ENCODE results near the gene ENTPD2.
A peak's percentile ranks its signal among the peaks of the same experiment; 100 is the strongest.

ENTPD2 gene

DNA sequence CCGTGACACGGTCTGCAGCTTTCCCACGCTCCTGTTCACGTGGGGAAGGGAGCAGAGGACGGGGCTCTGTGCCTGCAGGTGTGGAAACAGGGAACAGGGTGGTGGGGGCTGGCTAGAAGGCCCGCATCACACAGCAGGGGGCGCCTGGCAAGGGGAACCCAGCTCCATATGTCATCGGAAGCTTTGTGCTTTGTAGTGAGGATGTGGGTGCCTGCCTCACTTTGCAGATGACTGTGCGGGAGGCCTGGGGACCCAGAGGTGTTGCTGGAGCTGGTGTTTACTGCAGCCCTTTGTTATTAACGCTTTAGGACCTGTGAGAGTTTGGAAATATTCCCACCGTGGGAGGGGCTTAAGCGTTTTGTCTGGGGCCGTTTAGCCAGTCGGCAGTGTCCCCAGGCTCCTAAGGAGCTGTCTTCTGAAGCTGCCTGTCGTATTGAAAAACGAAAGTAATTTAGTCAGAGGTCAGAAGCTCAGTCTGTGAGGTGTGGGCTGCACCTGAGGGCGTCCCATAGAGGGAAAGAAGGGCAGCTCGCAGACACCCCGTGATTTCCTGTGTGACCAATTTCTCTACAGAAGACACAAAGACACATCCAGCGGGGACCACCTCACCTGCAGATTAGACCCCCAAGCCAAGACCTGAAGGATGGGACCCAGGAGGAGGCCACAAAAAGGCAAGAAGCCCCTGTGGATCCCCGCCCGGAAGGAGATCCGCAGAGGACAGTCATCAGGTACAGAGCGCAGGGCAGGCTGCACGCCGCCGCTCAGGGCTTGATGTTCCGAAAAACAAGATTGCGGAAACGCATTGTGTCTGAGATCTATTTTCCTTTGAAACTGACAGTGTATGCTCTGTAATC lies 42.0 kb upstream of the ENTPD2 start:
- no peak for DNase-seq
- no peak overlapping the region for H3K27ac ChIP-seq
- TF ChIP-seq, protein P1, sequence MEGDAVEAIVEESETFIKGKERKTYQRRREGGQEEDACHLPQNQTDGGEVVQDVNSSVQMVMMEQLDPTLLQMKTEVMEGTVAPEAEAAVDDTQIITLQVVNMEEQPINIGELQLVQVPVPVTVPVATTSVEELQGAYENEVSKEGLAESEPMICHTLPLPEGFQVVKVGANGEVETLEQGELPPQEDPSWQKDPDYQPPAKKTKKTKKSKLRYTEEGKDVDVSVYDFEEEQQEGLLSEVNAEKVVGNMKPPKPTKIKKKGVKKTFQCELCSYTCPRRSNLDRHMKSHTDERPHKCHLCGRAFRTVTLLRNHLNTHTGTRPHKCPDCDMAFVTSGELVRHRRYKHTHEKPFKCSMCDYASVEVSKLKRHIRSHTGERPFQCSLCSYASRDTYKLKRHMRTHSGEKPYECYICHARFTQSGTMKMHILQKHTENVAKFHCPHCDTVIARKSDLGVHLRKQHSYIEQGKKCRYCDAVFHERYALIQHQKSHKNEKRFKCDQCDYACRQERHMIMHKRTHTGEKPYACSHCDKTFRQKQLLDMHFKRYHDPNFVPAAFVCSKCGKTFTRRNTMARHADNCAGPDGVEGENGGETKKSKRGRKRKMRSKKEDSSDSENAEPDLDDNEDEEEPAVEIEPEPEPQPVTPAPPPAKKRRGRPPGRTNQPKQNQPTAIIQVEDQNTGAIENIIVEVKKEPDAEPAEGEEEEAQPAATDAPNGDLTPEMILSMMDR (IDR thresholded peaks at IDR 0.05; ENCODE audit: low read depth, low read length, missing control alignments) = peak; percentile 32
- H3K27me3 ChIP-seq (replicated peaks) = no peaks in the 10 kb centered on the region
- no peak overlapping the region for H3K4me3 ChIP-seq (ENCODE audit: low read depth, low read length)
- H3K36me3 ChIP-seq (replicated peaks) = peaks cover 36% of the 10 kb centered on the region
- in situ Hi-C loops (cut with HindIII; ENCODE audit: low pct_ligation_motif_present, low sequenced_read_pairs) = no loop called here

DNA sequence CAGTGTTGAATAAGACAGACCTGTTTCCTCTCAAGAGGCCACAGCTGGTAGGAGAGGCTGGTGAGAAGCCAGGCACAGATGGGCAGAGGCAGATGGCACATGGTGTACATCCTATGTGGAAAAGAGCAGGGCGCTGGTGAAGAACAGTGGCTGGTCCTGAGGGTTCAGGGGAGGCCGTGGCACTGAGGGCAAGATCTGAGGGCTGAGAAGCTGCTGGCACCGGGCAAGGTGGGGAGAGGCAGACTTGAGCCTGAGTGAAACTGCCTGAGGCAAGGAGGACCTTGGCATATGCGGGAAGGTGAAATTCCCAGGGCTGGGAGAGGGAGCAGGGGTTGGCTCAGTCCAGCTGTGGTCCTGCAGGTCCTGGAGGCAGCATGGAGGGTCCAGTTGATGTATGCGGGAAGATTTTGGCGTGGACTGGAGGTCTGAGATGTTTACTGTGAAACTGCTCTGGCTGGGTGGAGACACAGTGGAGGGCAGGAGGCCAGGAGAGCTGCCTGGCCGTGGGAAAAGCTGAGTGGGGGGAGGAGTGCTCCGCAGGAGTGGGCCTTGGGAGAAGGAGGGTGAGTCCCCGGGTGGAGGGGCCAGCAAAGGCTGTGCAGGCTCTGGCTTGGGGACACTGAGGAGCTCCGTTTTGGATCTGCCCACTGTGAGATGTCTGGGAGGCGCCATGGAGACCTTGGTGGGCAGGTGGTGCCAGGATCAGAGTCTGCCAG lies 35.5 kb upstream of the ENTPD2 start:
- Histone ChIP-seq H3K27me3 (replicated peaks) (no peaks in the 10 kb centered on the region), H3K4me3 (ENCODE audit: low read depth, low read length) (no peak overlapping the region), H3K27ac (no peak overlapping the region), H3K36me3 (replicated peaks) (peaks cover 5% of the 10 kb centered on the region)
- TF ChIP-seq, protein P1 (IDR thresholded peaks at IDR 0.05; ENCODE audit: low read depth, low read length, missing control alignments) = no peak
- DNase-seq = no peak
- in situ Hi-C loops (cut with HindIII; ENCODE audit: low pct_ligation_motif_present, low sequenced_read_pairs) = no loop called here

DNA sequence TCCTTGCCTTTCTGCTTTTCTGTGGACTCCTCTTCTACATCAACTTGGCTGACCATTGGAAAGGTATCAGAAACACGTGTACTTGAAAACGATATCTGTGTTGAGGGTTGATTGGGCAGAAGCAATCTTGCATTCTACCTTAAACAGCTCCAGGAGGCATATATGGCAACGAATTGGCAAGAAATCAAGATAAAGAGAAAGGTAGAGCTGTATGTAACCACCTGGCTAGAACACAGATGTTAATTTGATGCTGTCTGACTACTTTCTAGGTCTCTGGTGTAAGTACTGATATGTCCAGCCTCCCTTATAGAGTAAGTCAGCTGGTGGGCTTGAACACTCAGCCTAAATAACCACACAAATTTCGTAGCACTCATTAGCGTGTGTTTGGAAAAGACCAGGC lies 34.3 kb upstream of the ENTPD2 start:
- no peak for DNase-seq
- no peak overlapping the region for H3K27ac ChIP-seq
- no peak overlapping the region for H3K4me3 ChIP-seq (ENCODE audit: low read depth, low read length)
- H3K36me3 ChIP-seq (replicated peaks) = peaks cover 5% of the 10 kb centered on the region
- in situ Hi-C loops (cut with HindIII; ENCODE audit: low pct_ligation_motif_present, low sequenced_read_pairs) = no loop called here
- TF ChIP-seq, protein P1 (IDR thresholded peaks at IDR 0.05; ENCODE audit: low read depth, low read length, missing control alignments) = no peak
- H3K27me3 ChIP-seq (replicated peaks) = no peaks in the 10 kb centered on the region

DNA sequence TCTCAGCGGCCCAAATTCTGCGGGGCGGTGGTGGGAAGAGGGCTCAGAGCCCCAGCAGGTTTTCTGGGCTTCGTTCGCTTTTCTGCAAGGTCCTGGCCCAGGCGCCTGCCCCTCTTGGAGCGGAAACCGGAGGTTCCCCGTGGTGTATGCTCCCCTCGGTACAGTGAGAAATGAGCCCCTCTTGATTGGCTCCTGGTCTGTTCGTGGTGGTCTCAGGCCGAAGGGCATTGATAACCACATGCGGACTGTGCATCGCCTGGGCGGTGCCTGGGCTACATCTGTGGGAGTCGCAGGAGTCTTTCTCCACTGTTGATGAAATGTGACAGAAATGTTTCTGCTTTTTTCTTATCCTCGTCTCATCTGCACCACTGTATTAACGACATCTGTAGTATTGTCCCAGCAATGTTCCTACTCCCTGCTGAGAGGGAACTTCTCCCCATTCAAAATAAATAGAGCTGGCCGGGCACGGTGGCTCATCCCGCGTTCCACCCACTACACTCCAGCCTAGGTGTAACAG lies 33.6 kb upstream of the ENTPD2 start:
- DNase-seq = no peak
- H3K27me3 ChIP-seq (replicated peaks) = no peaks in the 10 kb centered on the region
- in situ Hi-C loops (cut with HindIII; ENCODE audit: low pct_ligation_motif_present, low sequenced_read_pairs) = no loop called here
- peak overlapping the region; percentile 81 for H3K27ac ChIP-seq
- H3K36me3 ChIP-seq (replicated peaks) = peaks cover 3% of the 10 kb centered on the region
- TF ChIP-seq, protein P1 (IDR thresholded peaks at IDR 0.05; ENCODE audit: low read depth, low read length, missing control alignments) = no peak
- peak overlapping the region; percentile 73 for H3K4me3 ChIP-seq (ENCODE audit: low read depth, low read length)

DNA sequence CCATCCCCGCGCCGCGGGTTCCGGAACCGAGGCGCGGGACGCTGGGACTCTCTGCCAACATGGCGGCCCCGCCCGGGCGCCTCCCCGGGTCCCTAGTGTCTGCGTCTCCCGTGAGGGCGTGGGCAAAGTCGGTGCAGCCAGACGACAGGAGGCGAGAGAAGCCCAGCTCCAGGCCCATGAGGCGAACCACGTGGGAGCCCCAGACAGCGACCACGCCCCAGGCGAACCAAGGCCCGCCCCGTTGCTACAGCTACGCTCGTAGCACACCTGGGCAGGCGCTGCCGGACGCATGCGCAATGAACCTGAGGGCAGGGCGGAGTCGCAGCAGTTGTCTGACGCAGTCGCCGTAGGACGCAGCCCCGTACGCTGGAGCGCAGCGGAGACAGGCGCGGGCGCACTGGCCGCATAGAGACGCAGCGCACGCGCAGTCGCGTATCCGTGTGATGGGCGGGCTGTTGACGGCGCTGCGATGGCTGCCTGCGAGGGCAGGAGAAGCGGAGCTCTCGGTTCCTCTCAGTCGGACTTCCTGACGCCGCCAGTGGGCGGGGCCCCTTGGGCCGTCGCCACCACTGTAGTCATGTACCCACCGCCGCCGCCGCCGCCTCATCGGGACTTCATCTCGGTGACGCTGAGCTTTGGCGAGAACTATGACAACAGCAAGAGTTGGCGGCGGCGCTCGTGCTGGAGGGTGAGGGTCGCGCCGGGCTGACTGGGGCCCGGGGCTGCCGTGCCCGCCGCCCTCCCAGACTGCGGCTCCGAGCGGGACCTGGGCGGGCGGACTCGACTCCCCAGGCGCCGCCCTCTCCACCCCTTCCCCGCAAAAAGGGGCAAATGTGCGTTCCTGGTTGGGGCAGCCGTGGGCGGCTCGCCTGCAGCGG lies 32.9 kb upstream of the ENTPD2 start, which contains the start of gene MAN1B1:
MAN1B1 (plus strand) TSS at position 455 of the 878 bp plus-strand sequence; CDS start at position 470, 15 bp downstream.
- H3K27me3 ChIP-seq (replicated peaks) = no peaks in the 10 kb centered on the region
- peak within 1 kb of the TSS; percentile 81 for H3K27ac ChIP-seq
- DNase-seq = peak; percentile 96
- TF ChIP-seq, protein P1 (IDR thresholded peaks at IDR 0.05; ENCODE audit: low read depth, low read length, missing control alignments) = no peak
- peak within 1 kb of the TSS; percentile 73 for H3K4me3 ChIP-seq (ENCODE audit: low read depth, low read length)
- peaks cover under 1% of the 10 kb centered on the region for H3K36me3 ChIP-seq (replicated peaks)
- in situ Hi-C loops (cut with HindIII; ENCODE audit: low pct_ligation_motif_present, low sequenced_read_pairs) = no loop called here

All from brain microvascular endothelial cell (primary cell).